Glutamatergic neuron (in vitro differentiated cells): ENCODE results near the gene CERS6. TPM values are rescaled to one million over a fixed set of nuclear protein-coding genes. Genes with fewer than 3 reads are reported as not detected.

Experiments used
- DNase-seq: peaks from one replicate; pipeline ENCODE4 v3.0.0; 2022
- H3K27ac Mint-ChIP-seq: one replicate; pipeline ENCODE4 v1.8.0; 2020; ENCODE audit warnings: mild to moderate bottlenecking, mixed read lengths, inconsistent platforms; ENCODE audit not compliant: unreplicated experiment
- H3K27me3 Mint-ChIP-seq: one replicate; pipeline ENCODE4 v1.8.0; 2020; ENCODE audit warnings: mild to moderate bottlenecking, moderate library complexity, mixed read lengths, inconsistent platforms; ENCODE audit not compliant: unreplicated experiment
- H3K36me3 Mint-ChIP-seq: one replicate; pipeline ENCODE4 v1.8.0; 2020; ENCODE audit warnings: mild to moderate bottlenecking, mixed read lengths, inconsistent platforms; ENCODE audit not compliant: unreplicated experiment
- H3K4me1 Mint-ChIP-seq: one replicate; pipeline ENCODE4 v1.8.0; 2020; ENCODE audit warnings: mild to moderate bottlenecking, low read depth, mixed read lengths, inconsistent platforms; ENCODE audit not compliant: unreplicated experiment
- H3K4me3 Mint-ChIP-seq: one replicate; pipeline ENCODE4 v1.8.0; 2020; ENCODE audit warnings: mild to moderate bottlenecking, mixed read lengths, inconsistent platforms; ENCODE audit not compliant: unreplicated experiment
- H3K9me3 Mint-ChIP-seq: one replicate; pipeline ENCODE4 v1.8.0; 2020; ENCODE audit warnings: mild to moderate bottlenecking, moderate library complexity, mixed read lengths, inconsistent platforms; ENCODE audit not compliant: unreplicated experiment
- CTCF ChIP-seq: fragments of 200-600 bp; sonication (generic); IDR thresholded peaks from one replicate; pipeline ENCODE4 v1.5.0; 2021; ENCODE audit not compliant: partially characterized antibody, unreplicated experiment
- total RNA-seq: library from RNA; stranded (reverse); fragmentation: NEBNext Ultra II Directional; extraction: Animal tissue kit (Norgen Biotek cat#: 25700); gene quantifications from one replicate; pipeline ENCODE4 v1.2.1, GENCODE V29; 2021; ENCODE audit not compliant: unreplicated experiment

CERS6 gene
- total RNA-seq, 1 donor from 2014 or later = 143 TPM

- peaks cover 6% of the 10 kb centered on the region for H3K9me3 Mint-ChIP-seq
- peaks cover 30% of the 10 kb centered on the region for H3K4me1 Mint-ChIP-seq
- H3K36me3 Mint-ChIP-seq = peaks cover 4% of the 10 kb centered on the region
- no peak overlapping the region for H3K4me3 Mint-ChIP-seq
- H3K27ac Mint-ChIP-seq = no peak overlapping the region
- no peak for DNase-seq
- no peak for TF ChIP-seq CTCF
- H3K27me3 Mint-ChIP-seq = peaks cover 1% of the 10 kb centered on the region
These were observed 121.8 kb downstream of the CERS6 start for GRCh38 chr2:168577885-168578284.

- TF ChIP-seq CTCF = no peak
- Mint-ChIP-seq H3K9me3 (peaks cover 5% of the 10 kb centered on the region), H3K4me3 (no peak overlapping the region), H3K27ac (no peak overlapping the region), H3K36me3 (peaks cover 4% of the 10 kb centered on the region), H3K4me1 (peaks cover 28% of the 10 kb centered on the region), H3K27me3 (peaks cover 4% of the 10 kb centered on the region)
- no peak for DNase-seq
These were observed 127.1 kb downstream of the CERS6 start for GRCh38 chr2:168583064-168583709.

GRCh38 chr2:168583710-168584521, 127.8 kb downstream of the CERS6 start:
- H3K9me3 Mint-ChIP-seq = peaks cover 5% of the 10 kb centered on the region
- no peak for DNase-seq
- H3K27me3 Mint-ChIP-seq = peaks cover 4% of the 10 kb centered on the region
- peaks cover 28% of the 10 kb centered on the region for H3K4me1 Mint-ChIP-seq
- no peak for TF ChIP-seq CTCF
- peaks cover 4% of the 10 kb centered on the region for H3K36me3 Mint-ChIP-seq
- no peak overlapping the region for H3K4me3 Mint-ChIP-seq
- H3K27ac Mint-ChIP-seq = no peak overlapping the region

- H3K4me3 Mint-ChIP-seq = no peak overlapping the region
- H3K36me3 Mint-ChIP-seq = peaks cover under 1% of the 10 kb centered on the region
- H3K9me3 Mint-ChIP-seq = peaks cover 5% of the 10 kb centered on the region
- H3K27me3 Mint-ChIP-seq = peaks cover 4% of the 10 kb centered on the region
- H3K4me1 Mint-ChIP-seq = peaks cover 24% of the 10 kb centered on the region
- no peak for DNase-seq
- H3K27ac Mint-ChIP-seq = no peak overlapping the region
- TF ChIP-seq CTCF = no peak
These were observed 128.8 kb downstream of the CERS6 start for GRCh38 chr2:168584911-168585310.

GRCh38 chr2:168585700-168586099, 129.6 kb downstream of the CERS6 start:
- H3K36me3 Mint-ChIP-seq = no peaks in the 10 kb centered on the region
- H3K4me3 Mint-ChIP-seq = no peak overlapping the region
- H3K9me3 Mint-ChIP-seq = peaks cover 5% of the 10 kb centered on the region
- H3K4me1 Mint-ChIP-seq = peaks cover 24% of the 10 kb centered on the region
- H3K27me3 Mint-ChIP-seq = peaks cover 4% of the 10 kb centered on the region
- no peak for DNase-seq
- H3K27ac Mint-ChIP-seq = no peak overlapping the region
- no peak for TF ChIP-seq CTCF
